ENCODE measurements around the gene TMEM255A.

Gene TMEM255A

GRCh38 chrX:120336899-120337298 lies 25.6 kb upstream of the TMEM255A start:
- DNase-seq (ENCODE audit: low read depth in 2 of 2): no peak
- TF ChIP-seq CTCF (IDR thresholded peaks at IDR 0.05; ENCODE audit: low read depth, low read length): no peak
- H3K4me3 ChIP-seq (replicated peaks in 1 of 2; ENCODE audit: low read depth in 2 of 2, low read length in 2 of 2): no peak overlapping the region

- DNase-seq (ENCODE audit: low read depth in 2 of 2): no peak
- TF ChIP-seq CTCF (IDR thresholded peaks at IDR 0.05; ENCODE audit: low read depth, low read length): no peak
- no peak overlapping the region for H3K4me3 ChIP-seq (replicated peaks in 1 of 2; ENCODE audit: low read depth in 2 of 2, low read length in 2 of 2)
These were observed 24.0 kb upstream of the TMEM255A start for GRCh38 chrX:120335289-120335688.

- TF ChIP-seq CTCF (IDR thresholded peaks at IDR 0.05; ENCODE audit: low read depth, low read length): no peak
- DNase-seq (ENCODE audit: low read depth in 2 of 2): no peak
- no peak overlapping the region for H3K4me3 ChIP-seq (replicated peaks in 1 of 2; ENCODE audit: low read depth in 2 of 2, low read length in 2 of 2)
These were observed 23.3 kb upstream of the TMEM255A start for GRCh38 chrX:120334603-120335002.

- DNase-seq (ENCODE audit: low read depth in 2 of 2): no peak
- TF ChIP-seq CTCF (IDR thresholded peaks at IDR 0.05; ENCODE audit: low read depth, low read length): no peak
- H3K4me3 ChIP-seq (replicated peaks in 1 of 2; ENCODE audit: low read depth in 2 of 2, low read length in 2 of 2): no peak overlapping the region
These were observed 22.9 kb upstream of the TMEM255A start for GRCh38 chrX:120334151-120334550.

- no peak for TF ChIP-seq CTCF (IDR thresholded peaks at IDR 0.05; ENCODE audit: low read depth, low read length)
- no peak for DNase-seq (ENCODE audit: low read depth in 2 of 2)
- no peak overlapping the region for H3K4me3 ChIP-seq (replicated peaks in 1 of 2; ENCODE audit: low read depth in 2 of 2, low read length in 2 of 2)
These were observed 21.1 kb upstream of the TMEM255A start for GRCh38 chrX:120332394-120332793.

GRCh38 chrX:120331116-120331515 lies 19.9 kb upstream of the TMEM255A start:
- no peak for DNase-seq (ENCODE audit: low read depth in 2 of 2)
- H3K4me3 ChIP-seq (replicated peaks in 1 of 2; ENCODE audit: low read depth in 2 of 2, low read length in 2 of 2): no peak overlapping the region
- no peak for TF ChIP-seq CTCF (IDR thresholded peaks at IDR 0.05; ENCODE audit: low read depth, low read length)

- no peak for TF ChIP-seq CTCF (IDR thresholded peaks at IDR 0.05; ENCODE audit: low read depth, low read length)
- no peak overlapping the region for H3K4me3 ChIP-seq (replicated peaks in 1 of 2; ENCODE audit: low read depth in 2 of 2, low read length in 2 of 2)
- no peak for DNase-seq (ENCODE audit: low read depth in 2 of 2)
These were observed 10.4 kb upstream of the TMEM255A start for GRCh38 chrX:120321520-120322281.

All from cardiac fibroblast (primary cell).